Mononuclear cell (primary cell): ENCODE data around the gene ATP13A5. TPM values are rescaled to one million over a fixed set of nuclear protein-coding genes. Genes with fewer than 3 reads are reported as not detected.

ENCODE experiments used
- total RNA-seq: library from RNA; depleted of rRNA; stranded (reverse); fragments of >200 nt; gene quantifications from one replicate; pipeline ENCODE4 v1.2.3, GENCODE V29; 2012

ATP13A5 gene
- total RNA-seq, 1 donor, result not detected

Other genes with a start within 250 kb of the ATP13A5 start
- gene PLAAT1, start 137.5 kb downstream of the ATP13A5 start, total RNA-seq, result 0.52 TPM
- 1.2 TPM for gene ATP13A4, start 176.1 kb upstream of the ATP13A5 start, total RNA-seq
- 91.4 TPM for gene OPA1, start 214.5 kb upstream of the ATP13A5 start, total RNA-seq